ENCODE data around the gene EN2.

Gene EN2

DNA sequence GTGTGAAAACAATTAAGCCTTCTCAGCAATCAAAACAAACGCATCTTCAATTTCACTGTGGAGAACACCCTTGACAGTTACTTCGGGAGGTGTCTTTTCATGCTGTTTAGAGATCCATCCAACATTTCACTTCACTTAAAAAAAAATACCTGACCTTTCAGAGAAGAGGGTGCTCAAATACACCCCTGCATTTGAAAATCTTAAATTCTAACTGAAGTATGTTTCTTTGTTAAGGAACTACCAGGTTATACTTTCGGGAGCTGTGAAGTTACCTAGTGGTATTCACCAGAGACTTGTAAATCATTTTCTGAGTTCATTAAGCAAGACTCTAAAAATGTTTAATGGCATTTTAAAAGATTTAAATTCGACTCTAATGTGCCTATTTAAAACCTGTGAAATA lies 49.6 kb downstream of the EN2 start:
- no peak overlapping the region for H3K4me3 ChIP-seq (ENCODE audit: low read depth, low read length)
- TF ChIP-seq, protein P1, sequence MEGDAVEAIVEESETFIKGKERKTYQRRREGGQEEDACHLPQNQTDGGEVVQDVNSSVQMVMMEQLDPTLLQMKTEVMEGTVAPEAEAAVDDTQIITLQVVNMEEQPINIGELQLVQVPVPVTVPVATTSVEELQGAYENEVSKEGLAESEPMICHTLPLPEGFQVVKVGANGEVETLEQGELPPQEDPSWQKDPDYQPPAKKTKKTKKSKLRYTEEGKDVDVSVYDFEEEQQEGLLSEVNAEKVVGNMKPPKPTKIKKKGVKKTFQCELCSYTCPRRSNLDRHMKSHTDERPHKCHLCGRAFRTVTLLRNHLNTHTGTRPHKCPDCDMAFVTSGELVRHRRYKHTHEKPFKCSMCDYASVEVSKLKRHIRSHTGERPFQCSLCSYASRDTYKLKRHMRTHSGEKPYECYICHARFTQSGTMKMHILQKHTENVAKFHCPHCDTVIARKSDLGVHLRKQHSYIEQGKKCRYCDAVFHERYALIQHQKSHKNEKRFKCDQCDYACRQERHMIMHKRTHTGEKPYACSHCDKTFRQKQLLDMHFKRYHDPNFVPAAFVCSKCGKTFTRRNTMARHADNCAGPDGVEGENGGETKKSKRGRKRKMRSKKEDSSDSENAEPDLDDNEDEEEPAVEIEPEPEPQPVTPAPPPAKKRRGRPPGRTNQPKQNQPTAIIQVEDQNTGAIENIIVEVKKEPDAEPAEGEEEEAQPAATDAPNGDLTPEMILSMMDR (IDR thresholded peaks at IDR 0.05; ENCODE audit: borderline replicate concordance, insufficient read depth, low read depth, low read length) = no peak

DNA sequence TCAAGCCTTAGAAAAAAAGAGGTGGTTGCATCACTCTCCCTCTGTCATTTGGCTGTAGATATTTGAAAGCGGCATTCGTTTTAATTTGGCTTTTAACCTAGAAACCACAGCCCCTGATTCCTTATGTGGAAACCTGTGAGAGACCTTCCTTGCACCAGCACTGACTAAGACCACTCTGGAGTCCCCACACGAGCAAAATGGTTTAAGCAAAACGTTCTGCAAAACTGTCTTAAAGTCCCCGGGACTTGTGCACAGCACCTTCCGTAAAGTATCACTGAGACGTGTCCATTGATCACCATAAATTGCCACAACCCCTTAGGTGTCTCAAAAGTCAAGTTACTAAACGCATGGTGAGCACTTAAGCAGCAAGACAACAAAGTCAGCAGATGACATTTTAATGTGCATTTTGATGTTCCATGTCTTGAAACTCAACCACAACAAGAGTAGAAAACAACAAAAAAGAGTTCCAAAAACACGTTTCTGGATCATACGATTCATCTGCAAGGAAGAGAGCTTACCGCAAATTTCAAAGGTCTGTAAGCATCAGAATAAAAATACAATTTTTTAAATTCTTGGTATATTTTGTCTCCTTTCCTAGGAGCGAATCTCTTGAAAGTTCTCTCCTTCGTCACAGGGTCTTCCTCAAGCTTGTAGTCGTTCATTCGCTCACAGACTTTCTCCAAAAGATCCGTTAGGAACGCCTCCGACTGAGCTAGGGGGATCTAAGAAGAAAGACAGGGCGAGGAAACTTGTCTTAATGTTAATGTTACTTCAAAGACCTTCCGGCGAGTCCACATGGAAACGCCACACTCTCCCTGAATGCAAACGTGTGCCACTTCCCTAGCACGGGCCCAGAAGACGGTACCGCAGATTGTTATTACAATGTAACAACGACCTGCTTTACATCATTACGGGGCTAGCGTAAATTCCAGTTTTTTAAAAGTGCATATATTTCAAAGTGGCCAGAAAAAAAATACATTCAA lies 50.7 kb downstream of the EN2 start:
- H3K4me3 ChIP-seq (ENCODE audit: low read depth, low read length) = no peak overlapping the region

DNA sequence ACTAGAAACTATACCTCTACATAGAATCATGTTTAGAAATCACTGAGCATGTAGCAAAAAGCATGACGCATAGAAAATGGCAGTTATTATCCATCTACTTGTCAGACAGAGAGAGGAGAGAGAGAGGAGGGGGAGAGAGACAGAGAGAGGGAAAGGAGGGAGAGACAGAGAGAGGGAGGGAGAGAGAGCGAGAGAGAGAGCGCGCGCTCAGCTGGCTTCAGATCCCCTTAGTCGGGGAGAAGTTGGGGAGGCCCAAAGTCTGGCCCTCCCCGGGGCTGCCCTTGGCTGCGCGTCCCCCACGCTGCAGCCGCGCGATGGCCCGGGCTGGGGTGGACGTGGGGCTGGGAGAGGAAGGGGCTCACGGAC lies 51.4 kb downstream of the EN2 start:
- no peak overlapping the region for H3K4me3 ChIP-seq (ENCODE audit: low read depth, low read length)
- TF ChIP-seq, protein P1 (IDR thresholded peaks at IDR 0.05; ENCODE audit: borderline replicate concordance, insufficient read depth, low read depth, low read length) = no peak

More for the DNA sequence above, 50.7 kb downstream of the EN2 start:
- TF ChIP-seq, protein P1 (IDR thresholded peaks at IDR 0.05; ENCODE audit: borderline replicate concordance, insufficient read depth, low read depth, low read length) = no peak

DNA sequence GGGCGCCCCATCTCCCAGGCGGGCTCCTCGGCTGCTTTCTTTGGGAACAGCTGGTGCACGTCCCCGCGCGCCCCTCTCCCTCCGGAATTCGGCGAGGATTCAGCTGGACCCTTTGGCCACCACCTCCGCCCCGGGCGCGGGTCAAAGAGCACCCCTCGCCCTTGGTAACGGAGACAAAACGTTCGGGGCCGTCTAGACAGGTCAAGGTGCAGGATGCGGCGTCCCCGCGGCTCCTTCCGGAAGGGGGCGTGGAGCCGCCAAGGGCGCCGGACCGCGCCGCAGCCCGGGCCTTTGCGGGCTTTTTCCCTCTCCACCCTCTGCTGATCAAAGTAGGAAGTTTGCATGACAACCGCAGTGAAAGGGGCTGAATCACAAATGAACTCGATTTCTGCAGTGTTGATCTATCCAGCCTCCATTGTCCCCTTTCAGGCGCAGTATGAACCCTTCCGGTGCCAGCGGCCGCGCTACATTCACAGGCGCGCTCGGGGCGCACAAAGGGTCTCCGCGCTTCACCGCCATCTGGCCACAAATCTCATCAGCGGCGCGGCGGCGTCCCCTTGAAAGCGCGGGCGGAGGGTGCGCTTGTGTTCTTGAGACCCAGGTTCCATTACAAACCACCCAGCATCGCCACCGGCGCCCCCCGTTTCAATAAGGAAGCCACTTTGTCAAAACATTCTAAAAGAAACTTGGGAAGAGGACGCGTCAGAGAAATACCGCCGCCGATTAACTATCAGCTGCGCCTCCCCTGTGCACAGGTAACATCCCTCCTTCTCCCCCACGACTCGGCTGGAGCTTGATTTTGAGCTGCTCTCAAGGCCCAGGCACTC lies 52.0 kb downstream of the EN2 start:
- H3K4me3 ChIP-seq (ENCODE audit: low read depth, low read length) = no peak overlapping the region
- TF ChIP-seq, protein P1 (IDR thresholded peaks at IDR 0.05; ENCODE audit: borderline replicate concordance, insufficient read depth, low read depth, low read length) = no peak

DNA sequence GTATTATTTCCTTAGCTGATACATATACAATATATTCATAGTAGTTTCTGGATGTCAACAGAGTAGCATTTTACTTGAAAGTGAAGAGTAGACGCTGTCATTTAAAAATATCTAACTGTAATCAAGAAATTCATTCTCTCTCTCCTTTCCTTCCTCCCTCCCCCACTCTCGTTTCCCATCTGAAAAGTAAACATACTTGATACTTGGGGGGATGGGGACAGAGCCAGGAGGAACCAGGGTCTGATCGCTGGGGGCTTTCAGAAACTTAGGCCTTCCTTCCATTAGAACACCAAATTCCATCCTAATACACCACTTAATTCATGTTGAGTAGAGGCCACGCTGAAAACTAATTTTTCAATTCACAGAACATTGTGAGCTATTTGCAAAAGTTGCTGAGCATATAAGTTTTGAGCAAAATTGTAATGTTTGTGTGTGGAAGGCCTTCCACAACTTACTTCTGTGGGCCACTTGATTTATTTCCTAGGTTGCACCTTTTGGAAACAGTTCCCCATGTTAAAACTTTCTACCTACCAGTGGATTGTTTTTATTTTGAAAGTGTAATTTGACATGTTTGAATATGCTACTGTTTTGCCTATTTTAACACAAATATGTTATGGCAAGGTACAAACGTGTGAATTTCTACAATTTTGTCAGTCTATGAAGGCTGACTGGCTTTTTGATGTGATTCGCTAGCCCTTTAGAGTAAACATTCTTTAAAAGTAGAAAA lies 53.2 kb downstream of the EN2 start:
- TF ChIP-seq, protein P1 (IDR thresholded peaks at IDR 0.05; ENCODE audit: borderline replicate concordance, insufficient read depth, low read depth, low read length) = no peak
- H3K4me3 ChIP-seq (ENCODE audit: low read depth, low read length) = no peak overlapping the region

DNA sequence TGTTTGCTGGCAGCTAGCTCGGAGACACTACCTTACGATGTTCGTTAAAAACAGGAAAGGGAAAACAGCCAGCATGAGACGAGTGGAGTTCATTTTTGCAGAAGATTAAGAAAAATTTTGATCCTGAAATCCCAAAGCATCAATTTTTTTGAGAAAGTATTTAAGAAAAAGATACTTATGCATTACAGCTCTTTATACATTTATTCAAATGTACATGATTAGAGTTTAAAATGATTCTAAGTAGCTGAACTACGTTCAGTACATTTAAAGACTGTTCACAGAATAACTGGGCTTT lies 53.7 kb downstream of the EN2 start:
- TF ChIP-seq, protein P1 (IDR thresholded peaks at IDR 0.05; ENCODE audit: borderline replicate concordance, insufficient read depth, low read depth, low read length) = no peak
- no peak overlapping the region for H3K4me3 ChIP-seq (ENCODE audit: low read depth, low read length)

Measured in GM12875 (cell line).